H1 (cell line): ENCODE data around the gene PPP2R3B. TPM values are rescaled to one million over a fixed set of nuclear protein-coding genes. Genes with fewer than 3 reads are reported as not detected.

Source experiments
- CTCF ChIA-PET: fragments of 300-600 bp; sonication (Branson Sonifier 250); formaldehyde crosslinking; loops from one replicate; lab custom pipeline; 2021; ENCODE audit not compliant: partially characterized antibody; lab: Charles Lee
- POLR2A ChIA-PET: fragments of 300-600 bp; sonication (Branson Sonifier 250); formaldehyde crosslinking; loops from one replicate; lab custom pipeline; 2021; ENCODE audit warnings: inconsistent platforms; ENCODE audit not compliant: partially characterized antibody; lab: Charles Lee
- DNase-seq, 2 experiments: peaks; one replicate each; pipeline versions ENCODE4 v3.0.0 to v3.0.0-alpha.2; 2010 to 2022; ENCODE audit warnings: low spot score in 2 of 2, low read depth in 1 of 2, mixed read lengths in 1 of 2
- FAIRE-seq: peaks from 2 replicates; lab custom pipeline; 2011; peaks lifted over from hg19 to GRCh38; lab: Jason Lieb, UNC
- H2AFZ ChIP-seq: 2 replicates; pipeline ENCODE4 v1.8.1; 2012; ENCODE audit warnings: low read length, inconsistent platforms
- H2AK5ac ChIP-seq: 2 replicates; pipeline ENCODE4 v1.6.1; 2013; ENCODE audit warnings: low read depth, low read length
- H2BK120ac ChIP-seq: replicated peaks from 2 replicates; pipeline ENCODE3; 2013; ENCODE audit warnings: low read depth, low read length, inconsistent platforms
- H2BK12ac ChIP-seq: 2 replicates; pipeline ENCODE4 v1.6.1; 2013; ENCODE audit warnings: low read depth, low read length
- H2BK15ac ChIP-seq: 2 replicates; pipeline ENCODE4 v1.6.1; 2013; ENCODE audit warnings: low read length
- H2BK20ac ChIP-seq: 2 replicates; pipeline ENCODE4 v1.6.1; 2013; ENCODE audit warnings: low read length
- H2BK5ac ChIP-seq: 2 replicates; pipeline ENCODE4 v1.6.1; 2013; ENCODE audit warnings: low read depth, low read length
- H3K14ac ChIP-seq: 2 replicates; pipeline ENCODE4 v1.6.1; 2013; ENCODE audit warnings: inconsistent platforms; ENCODE audit not compliant: insufficient read length
- H3K18ac ChIP-seq: 2 replicates; pipeline ENCODE4 v1.6.1; 2013; ENCODE audit warnings: low read length; ENCODE audit errors: extremely low read depth
- H3K23ac ChIP-seq: 2 replicates; pipeline ENCODE4 v1.6.1; 2013; ENCODE audit warnings: inconsistent platforms; ENCODE audit not compliant: insufficient read length
- H3K23me2 ChIP-seq: 2 replicates; pipeline ENCODE4 v1.6.1; 2013; ENCODE audit warnings: low read depth, low read length
- H3K27ac ChIP-seq: 2 replicates; pipeline ENCODE4 v1.6.1; 2011; ENCODE audit warnings: low read depth, low read length, inconsistent platforms
- H3K27me3 ChIP-seq, 4 experiments: replicated peaks in 1 of 4; 1 replicate in 1 of 4; 2 replicates in 3 of 4; pipeline versions ENCODE4 v1.6.1 to v1.8.1; 2011 to 2013; ENCODE audit warnings: low read length in 3 of 4, mild to moderate bottlenecking in 3 of 4, inconsistent platforms in 2 of 4, mixed read lengths in 2 of 4, moderate library complexity in 1 of 4; ENCODE audit not compliant: control insufficient read depth in 3 of 4, insufficient read depth in 3 of 4; ENCODE audit errors: extremely low read depth in 1 of 4
- H3K36me3 ChIP-seq, 4 experiments: 2 replicates each; pipeline versions ENCODE4 v1.6.1 to v1.8.1; 2011 to 2013; ENCODE audit warnings: mild to moderate bottlenecking in 4 of 4, low read length in 3 of 4, moderate library complexity in 2 of 4, control low read depth in 1 of 4, inconsistent platforms in 1 of 4; ENCODE audit not compliant: insufficient read depth in 4 of 4, control insufficient read depth in 2 of 4
- H3K4ac ChIP-seq: replicated peaks from 2 replicates; pipeline ENCODE3; 2013; ENCODE audit warnings: low read length, low read depth, mixed read lengths, inconsistent platforms; ENCODE audit not compliant: insufficient read length
- H3K4me1 ChIP-seq, 4 experiments: replicated peaks in 1 of 4; 1 replicate in 1 of 4; 2 replicates in 3 of 4; pipeline versions ENCODE4 v1.6.1 to v1.8.1; 2011 to 2013; ENCODE audit warnings: low read length in 3 of 4, inconsistent platforms in 2 of 4, mixed read lengths in 1 of 4; ENCODE audit not compliant: insufficient read depth in 4 of 4, control insufficient read depth in 3 of 4
- H3K4me2 ChIP-seq, 2 experiments: 2 replicates each; pipeline versions ENCODE4 v1.6.1 to v1.8.1; 2011 to 2013; ENCODE audit warnings: low read depth in 2 of 2, low read length in 2 of 2, control low read depth in 1 of 2, inconsistent platforms in 1 of 2, mild to moderate bottlenecking in 1 of 2; ENCODE audit not compliant: insufficient read depth in 1 of 2
- H3K4me3 ChIP-seq, 4 experiments: fragments of 200-600, 300-600 bp in 1 of 4; sonication (generic), shearing (Covaris generic), sonication (Bioruptor Twin) in 1 of 4; 2 replicates each; pipeline versions ENCODE4 v1.5.1 to v1.8.1; 2011 to 2016; ENCODE audit warnings: low read length in 4 of 4, low read depth in 3 of 4, control low read depth in 2 of 4, inconsistent platforms in 2 of 4, mild to moderate bottlenecking in 2 of 4, mixed read lengths in 1 of 4, moderate library complexity in 1 of 4; ENCODE audit not compliant: insufficient read depth in 2 of 4; ENCODE audit errors: extremely low read depth in 1 of 4
- H3K56ac ChIP-seq: replicated peaks from 2 replicates; pipeline ENCODE3; 2013; ENCODE audit warnings: low read depth, mild to moderate bottlenecking, mixed read lengths, low read length, inconsistent platforms; ENCODE audit not compliant: insufficient read length
- H3K79me1 ChIP-seq: 2 replicates; pipeline ENCODE4 v1.6.1; 2013; ENCODE audit warnings: low read depth, low read length, control low read depth
- H3K79me2 ChIP-seq, 2 experiments: 2 replicates each; pipeline versions ENCODE4 v1.6.1 to v1.8.1; 2012 to 2013; ENCODE audit warnings: low read length in 2 of 2, mild to moderate bottlenecking in 2 of 2, inconsistent platforms in 1 of 2; ENCODE audit not compliant: insufficient read depth in 2 of 2, control insufficient read depth in 1 of 2
- H3K9ac ChIP-seq, 4 experiments: replicated peaks in 1 of 4; 1 replicate in 1 of 4; 2 replicates in 3 of 4; pipeline versions ENCODE4 v1.6.1 to v1.8.1; 2011 to 2013; ENCODE audit warnings: low read depth in 3 of 4, low read length in 3 of 4, control low read depth in 2 of 4, mild to moderate bottlenecking in 2 of 4, moderate library complexity in 2 of 4, inconsistent platforms in 1 of 4; ENCODE audit errors: extremely low read depth in 1 of 4
- H3K9me3 ChIP-seq, 2 experiments: 2 replicates each; pipeline versions ENCODE4 v1.6.1 to v1.8.1; 2012 to 2013; ENCODE audit warnings: mild to moderate bottlenecking in 2 of 2, moderate library complexity in 2 of 2, control low read depth in 1 of 2, inconsistent platforms in 1 of 2, low read depth in 1 of 2, low read length in 1 of 2, mixed read lengths in 1 of 2; ENCODE audit not compliant: insufficient read depth in 2 of 2
- H4K20me1 ChIP-seq, 2 experiments: replicated peaks in 1 of 2; 2 replicates each; pipeline versions ENCODE3 to v1.8.1; 2011 to 2013; ENCODE audit warnings: inconsistent platforms in 2 of 2, low read length in 2 of 2, mild to moderate bottlenecking in 1 of 2; ENCODE audit not compliant: insufficient read depth in 2 of 2, control insufficient read depth in 1 of 2
- H4K5ac ChIP-seq: 2 replicates; pipeline ENCODE4 v1.6.1; 2013; ENCODE audit warnings: low read length, low read depth, mixed read lengths, inconsistent platforms; ENCODE audit not compliant: insufficient read length
- H4K8ac ChIP-seq: 2 replicates; pipeline ENCODE4 v1.8.0; 2013; ENCODE audit warnings: mild to moderate bottlenecking, moderate library complexity, low read length, inconsistent platforms; ENCODE audit not compliant: insufficient read depth; ENCODE audit errors: extremely low read depth
- H4K91ac ChIP-seq: replicated peaks from 2 replicates; pipeline ENCODE3; 2013; ENCODE audit warnings: low read length, mixed read lengths, inconsistent platforms; ENCODE audit not compliant: insufficient read length
- BACH1 ChIP-seq: IDR thresholded peaks from 2 replicates; pipeline ENCODE4 v1.6.1; 2012; ENCODE audit warnings: low read length, improper control_type of control experiment
- CBX8 ChIP-seq: fragments of 300-800, 300-1000 bp; sonication (generic); IDR thresholded peaks from 2 replicates; pipeline ENCODE4 v1.7.1; 2016; ENCODE audit warnings: low read depth, low read length, borderline replicate concordance
- CHD1 ChIP-seq: IDR thresholded peaks from 2 replicates; pipeline ENCODE4 v1.6.1; 2012; ENCODE audit warnings: low read depth, low read length, improper control_type of control experiment
- EGR1 ChIP-seq: IDR thresholded peaks from 2 replicates; pipeline ENCODE4 v1.6.1; 2011; ENCODE audit warnings: low read depth, low read length, borderline replicate concordance
- FOSL1 ChIP-seq: IDR thresholded peaks from 2 replicates; pipeline ENCODE4 v1.6.1; 2011; ENCODE audit warnings: mild to moderate bottlenecking, low read depth, low read length, moderate library complexity; ENCODE audit not compliant: insufficient read depth
- KDM1A ChIP-seq: fragments of 200-600, 300-600 bp; sonication (generic); IDR thresholded peaks from 2 replicates; pipeline ENCODE4 v1.7.1; 2016; ENCODE audit warnings: mild to moderate bottlenecking, low read length, borderline replicate concordance
- KDM4A ChIP-seq: IDR thresholded peaks from one replicate; pipeline ENCODE4 v1.7.1; 2012; ENCODE audit warnings: low read depth, mild to moderate bottlenecking, moderate library complexity, low read length, inconsistent platforms; ENCODE audit not compliant: severe bottlenecking
- NRF1 ChIP-seq: IDR thresholded peaks from 2 replicates; pipeline ENCODE4 v1.6.1; 2011; ENCODE audit warnings: mild to moderate bottlenecking, low read depth, low read length, improper control_type of control experiment
- POLR2A ChIP-seq, 2 experiments: IDR thresholded peaks; 1 replicate in 1 of 2; 2 replicates in 1 of 2; pipeline ENCODE4 v1.6.1; 2011; ENCODE audit warnings: low read depth in 2 of 2, low read length in 2 of 2, mild to moderate bottlenecking in 2 of 2; ENCODE audit errors: control extremely low read depth in 1 of 2
- POLR2AphosphoS5 ChIP-seq: IDR thresholded peaks from 2 replicates; pipeline ENCODE4 v1.6.1; 2011; ENCODE audit warnings: low read depth, low read length
- POU5F1 ChIP-seq: IDR thresholded peaks from 2 replicates; pipeline ENCODE4 v1.6.1; 2011; ENCODE audit warnings: low read depth, mild to moderate bottlenecking, low read length, moderate library complexity
- RNF2 ChIP-seq: fragments of 200-900, 300-1000 bp; sonication (generic); IDR thresholded peaks from 2 replicates; pipeline ENCODE4 v1.7.1; 2016; ENCODE audit warnings: borderline replicate concordance, low read depth, mild to moderate bottlenecking, antibody characterized with exemption, low read length; ENCODE audit not compliant: poor library complexity, severe bottlenecking; ENCODE audit errors: missing control alignments
- SIN3A ChIP-seq, 2 experiments: IDR thresholded peaks in 1 of 2; conservative IDR thresholded peaks in 1 of 2; 2 replicates each; pipeline ENCODE4 v1.6.1; 2011 to 2012; ENCODE audit warnings: low read length in 2 of 2, improper control_type of control experiment in 1 of 2, low read depth in 1 of 2, mild to moderate bottlenecking in 1 of 2
- SUZ12 ChIP-seq: fragments of 200-600 bp; sonication (generic); IDR thresholded peaks from 2 replicates; pipeline ENCODE4 v1.6.1; 2012; ENCODE audit warnings: mild to moderate bottlenecking, inconsistent platforms, low read length, moderate library complexity, mixed read lengths
- TAF1 ChIP-seq: IDR thresholded peaks from 2 replicates; pipeline ENCODE4 v1.6.1; 2011; ENCODE audit warnings: mild to moderate bottlenecking, low read depth, low read length
- WGBS, 2 experiments: shearing (Covaris generic) in 1 of 2; methylation state at CpG; one replicate each; pipeline versions ENCODE4 v1.1.6 to v1.1.7; 2013 to 2015; ENCODE audit warnings: low lambda C conversion rate in 2 of 2, mixed read lengths in 2 of 2, inconsistent platforms in 1 of 2, low coverage in 1 of 2, missing lambda C conversion rate in 1 of 2; ENCODE audit not compliant: insufficient replicate concordance in 2 of 2, insufficient coverage in 1 of 2, insufficient read length in 1 of 2; ENCODE audit errors: extremely low coverage in 1 of 2, missing lambda C conversion rate in 1 of 2; 5-methylcytosine and 5-hydroxymethylcytosine counted together
- polyA plus RNA-seq, 7 experiments: library from polyadenylated mRNA; depleted of rRNA in 3 of 7; stranded (reverse) in 5 of 7; unstranded in 2 of 7; fragments of >200 nt in 5 of 7; fragments of 200-250 nt in 2 of 7; gene quantifications; 1 replicate in 5 of 7; 2 replicates in 1 of 7; 4 replicates in 1 of 7; pipeline versions ENCODE4 v1.2.1 to v1.2.3, GENCODE V29; 2011 to 2013; ENCODE audit warnings: missing spikeins in 2 of 7, mixed read lengths in 2 of 7
- total RNA-seq: library from RNA; stranded (reverse); fragmentation: NEBNext Ultra II Directional; extraction: Animal tissue kit (Norgen Biotek cat#: 25700); gene quantifications from 2 replicates; pipeline ENCODE4 v1.2.1, GENCODE V29; 2021

PPP2R3B gene
- total and polyA plus RNA-seq, 2 of the 8 experiments (the other 6 are each of a cell fraction or from before 2014, with no cell fraction given) = 47.6 to 86.7 TPM

- H2BK15ac ChIP-seq = no peak overlapping the region
- CTCF ChIA-PET = no interaction called here
- TF ChIP-seq RNF2 = no peak
- no peak for TF ChIP-seq SUZ12
- TF ChIP-seq KDM4A = no peak
- TF ChIP-seq KDM1A = no peak
- TF ChIP-seq NRF1 = no peak
- no peak for TF ChIP-seq FOSL1
- no peak for TF ChIP-seq CHD1
- TF ChIP-seq SIN3A (conservative IDR thresholded peaks at IDR 0.05 in 1 of 2, IDR thresholded peaks at IDR 0.05 in 1 of 2; ENCODE audit: low read depth in 1 of 2, low read length in 2 of 2) = no peak
- no peak for TF ChIP-seq BACH1
- TF ChIP-seq POU5F1 = no peak
- TF ChIP-seq POLR2AphosphoS5 = no peak
- no peak for TF ChIP-seq TAF1
- TF ChIP-seq POLR2A (IDR thresholded peaks at IDR 0.05; ENCODE audit: control extremely low read depth in 1 of 2, low read depth in 2 of 2, low read length in 2 of 2) = no peak
- TF ChIP-seq EGR1 = no peak
- no peak for TF ChIP-seq CBX8
These were observed 37.5 kb downstream of the PPP2R3B start for GRCh38 chrX:349196-349595.

More at GRCh38 chrX:349196-349595, 37.5 kb downstream of the PPP2R3B start:
- Histone ChIP-seq H4K5ac (no peak overlapping the region), H3K27ac (no peak overlapping the region), H3K18ac (no peak overlapping the region), H3K79me1 (peaks cover 13% of the 10 kb centered on the region), H4K91ac (no peak overlapping the region), H3K79me2 (peaks cover 0 to 43% of the 10 kb centered on the region in 2 experiments; a peak in 2 of 4 replicates), H3K4me3 (no peak overlapping the region), H3K4me1 (no peaks in the 10 kb centered on the region; a peak in 1 of 7 replicates), H4K20me1 (peaks cover 9 to 14% of the 10 kb centered on the region in 2 experiments), H2AK5ac (no peak overlapping the region), H3K9me3 (no peaks in the 10 kb centered on the region), H4K8ac (no peak overlapping the region), H3K36me3 (peaks cover 0 to 29% (median 7%) of the 10 kb centered on the region in 4 experiments; a peak in 5 of 8 replicates), H3K14ac (no peak overlapping the region), H2BK20ac (no peak overlapping the region), H2AFZ (no peak overlapping the region), H2BK5ac (no peak overlapping the region; the same call in 1 of the 2 replicates), H2BK120ac (no peak overlapping the region), H3K27me3 (no peaks in the 10 kb centered on the region), H3K56ac (no peak overlapping the region), H3K23ac (no peak overlapping the region), H3K9ac (no peak overlapping the region), H3K4me2 (no peak overlapping the region), H3K4ac (no peak overlapping the region), H3K23me2 (no peaks in the 10 kb centered on the region), H2BK12ac (no peak overlapping the region)
- DNase-seq (no peak), FAIRE-seq (no peak)
- POLR2A ChIA-PET = no interaction called here
- 95% methylated on average over 18 of the region's 18 CpGs; no CpG with 5 or more reads in 1 of the 2 experiments for WGBS, 2 experiments
